HL-60 (cell line): ENCODE measurements around the gene HNRNPL.
A peak's percentile ranks its signal among the peaks of the same experiment; 100 is the strongest.
"Not testable (repeated sequence)": the region's sequence is repeated elsewhere in the genome, so short reads cannot be mapped to it uniquely, and the experiment has no call there.

Experiments
- DNase-seq, 2 experiments: peaks; one replicate each; pipeline ENCODE4 v3.0.0-alpha.2; 2010 to 2020; ENCODE audit warnings: low read depth in 1 of 2, low spot score in 1 of 2
- H3K27ac ChIP-seq: fragments of 250-450 bp; sonication (Bioruptor Pico); replicated peaks from 2 replicates; pipeline ENCODE4 v1.5.1; 2020; ENCODE audit warnings: mild to moderate bottlenecking, moderate library complexity
- H3K27me3 ChIP-seq: fragments of 250-450 bp; sonication (Bioruptor Pico); 2 replicates; pipeline ENCODE4 v1.5.1; 2021; ENCODE audit warnings: mild to moderate bottlenecking, moderate library complexity; ENCODE audit not compliant: insufficient read depth, poor library complexity, severe bottlenecking
- H3K4me3 ChIP-seq: replicated peaks from 2 replicates; pipeline ENCODE4 v1.5.1; 2011; ENCODE audit warnings: mild to moderate bottlenecking, control low read depth, low read length; ENCODE audit not compliant: insufficient read depth
- CTCF ChIP-seq: IDR thresholded peaks from one replicate; pipeline ENCODE4 v1.5.1; 2011; ENCODE audit warnings: low read length, control low read depth, inconsistent platforms; ENCODE audit not compliant: insufficient read depth
- GABPA ChIP-seq: IDR thresholded peaks from 2 replicates; pipeline ENCODE4 v1.6.1; 2012; ENCODE audit warnings: low read depth
- POLR2AphosphoS5 ChIP-seq: IDR thresholded peaks from 2 replicates; pipeline ENCODE4 v1.6.1; 2012; ENCODE audit warnings: low read depth
- REST ChIP-seq: IDR thresholded peaks from 2 replicates; pipeline ENCODE4 v1.6.1; 2012; ENCODE audit warnings: low read depth; ENCODE audit not compliant: insufficient replicate concordance
- SPI1 ChIP-seq: IDR thresholded peaks from 2 replicates; pipeline ENCODE4 v1.6.1; 2012; ENCODE audit warnings: low read depth, mild to moderate bottlenecking, borderline replicate concordance

Gene HNRNPL

GRCh38 chr19:38815059-38816001 is 34.5 kb downstream of the HNRNPL start:
- DNase-seq, result no peak
- no peak overlapping the region for H3K4me3 ChIP-seq

GRCh38 chr19:38813932-38814331 is 35.9 kb downstream of the HNRNPL start:
- DNase-seq, H3K4me3 ChIP-seq, H3K27ac ChIP-seq, H3K27me3 ChIP-seq: not testable (repeated sequence)

More at GRCh38 chr19:38815059-38816001, 34.5 kb downstream of the HNRNPL start:
- Histone ChIP-seq H3K27me3 (no peaks in the 10 kb centered on the region), H3K27ac (no peak overlapping the region)
- TF ChIP-seq POLR2AphosphoS5 (no peak), CTCF (no peak), REST (no peak), SPI1 (no peak), GABPA (no peak)

GRCh38 chr19:38813323-38813722 is 36.5 kb downstream of the HNRNPL start:
- no peak overlapping the region for H3K27ac ChIP-seq
- TF ChIP-seq SPI1 (no peak), POLR2AphosphoS5 (no peak), GABPA (no peak), REST (no peak), CTCF (no peak)
- no peaks in the 10 kb centered on the region for H3K27me3 ChIP-seq
- H3K4me3 ChIP-seq, result no peak overlapping the region
- no peak for DNase-seq

GRCh38 chr19:38812841-38813320 is 36.9 kb downstream of the HNRNPL start, which contains the start of gene LGALS4:
TSS of gene LGALS4 (minus strand) at chr19:38812945. CDS start at chr19:38812886, 59 bp downstream.
- H3K4me3 ChIP-seq, result no peak within 1 kb of the TSS
- peak; percentile 65; the same call in 1 of the 2 replicates for TF ChIP-seq SPI1
- no peak for TF ChIP-seq REST
- no peak within 1 kb of the TSS for H3K27ac ChIP-seq
- H3K27me3 ChIP-seq, result no peaks in the 10 kb centered on the region
- no peak for DNase-seq
